SHP77 treated with DMSO at 0.1 percent for 48 hours (cell line): ENCODE results near the gene CHST14.

Source experiments
- DNase-seq: peaks from one replicate; lab custom pipeline; 2025; lab: John Stamatoyannopoulos, UW

CHST14 gene

DNA sequence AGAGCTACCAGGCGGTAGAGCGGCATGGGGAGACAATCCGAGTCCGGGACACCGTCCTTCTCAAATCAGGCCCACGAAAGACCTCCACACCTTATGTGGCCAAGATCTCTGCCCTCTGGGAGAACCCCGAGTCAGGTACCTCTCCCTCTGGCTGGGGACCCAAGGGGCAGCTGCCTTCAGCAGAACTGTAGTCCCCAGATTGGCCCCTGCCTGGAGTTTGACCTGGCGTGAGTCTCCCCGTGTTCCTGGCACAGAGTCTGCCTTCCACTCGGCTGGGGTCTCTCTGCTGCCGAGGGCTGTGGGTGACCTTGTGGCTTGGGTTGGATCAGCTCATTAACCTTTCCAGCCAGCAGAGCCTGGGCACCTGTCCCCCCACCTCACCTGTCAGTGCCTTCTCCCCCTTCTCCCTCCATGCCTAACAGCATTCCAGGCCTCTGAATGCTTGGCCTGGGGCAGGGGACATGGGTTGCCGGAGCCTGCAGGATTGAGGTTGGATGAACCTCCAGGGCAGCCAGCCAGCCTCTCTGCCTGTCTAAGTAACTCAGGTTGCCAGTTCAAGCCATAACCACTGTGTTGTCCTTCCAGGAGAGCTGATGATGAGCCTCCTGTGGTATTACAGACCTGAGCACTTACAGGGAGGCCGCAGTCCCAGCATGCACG is 6.8 kb upstream of the CHST14 start:
- DNase-seq: no peak

DNA sequence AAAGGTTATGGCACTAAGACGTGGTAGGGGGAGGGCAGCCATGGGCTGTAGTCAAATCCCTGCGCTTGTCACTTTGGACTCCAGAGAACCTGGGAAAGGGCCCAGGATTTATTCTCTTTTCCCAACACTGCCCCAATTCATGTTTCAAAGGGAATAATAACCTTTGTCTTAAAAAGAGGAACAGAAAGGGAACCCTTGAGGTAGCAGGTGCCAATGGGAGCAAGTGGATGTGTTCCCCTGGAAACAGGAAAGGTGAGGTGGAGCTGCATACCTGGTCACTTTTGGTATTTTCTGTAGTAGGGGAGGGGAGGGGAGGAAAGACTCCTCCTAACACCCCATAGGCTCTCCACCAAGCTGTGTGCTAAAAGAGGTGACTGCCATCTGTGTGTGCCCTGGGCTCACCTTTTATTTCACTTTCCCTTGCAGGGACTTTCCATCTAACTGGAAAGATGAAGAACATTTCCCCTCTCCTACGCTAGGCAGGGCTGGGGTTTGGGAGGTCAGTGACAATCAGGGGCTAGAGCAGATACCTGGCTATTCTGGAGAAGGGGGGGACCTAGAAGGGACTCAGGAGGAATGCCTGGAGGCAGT is 6.1 kb upstream of the CHST14 start:
- no peak for DNase-seq

DNA sequence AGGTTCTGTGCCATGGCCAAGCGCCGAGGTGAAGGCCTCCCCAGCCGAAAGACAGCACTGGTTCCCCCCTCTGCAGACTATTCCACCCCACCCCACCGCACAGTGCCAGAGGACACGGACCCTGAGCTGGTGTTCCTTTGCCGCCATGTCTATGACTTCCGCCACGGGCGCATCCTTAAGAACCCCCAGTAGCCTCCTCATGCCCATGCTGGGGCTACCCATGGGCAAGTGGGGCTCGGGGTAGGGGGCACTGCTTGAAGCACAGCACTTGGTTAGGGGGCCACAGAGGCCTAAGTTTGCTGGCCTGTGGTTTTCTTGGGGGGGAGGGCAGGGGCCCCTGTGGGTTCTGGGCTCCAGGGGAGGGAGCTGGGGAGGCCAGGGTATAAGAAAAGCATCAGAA is 4.8 kb upstream of the CHST14 start:
- no peak for DNase-seq

DNA sequence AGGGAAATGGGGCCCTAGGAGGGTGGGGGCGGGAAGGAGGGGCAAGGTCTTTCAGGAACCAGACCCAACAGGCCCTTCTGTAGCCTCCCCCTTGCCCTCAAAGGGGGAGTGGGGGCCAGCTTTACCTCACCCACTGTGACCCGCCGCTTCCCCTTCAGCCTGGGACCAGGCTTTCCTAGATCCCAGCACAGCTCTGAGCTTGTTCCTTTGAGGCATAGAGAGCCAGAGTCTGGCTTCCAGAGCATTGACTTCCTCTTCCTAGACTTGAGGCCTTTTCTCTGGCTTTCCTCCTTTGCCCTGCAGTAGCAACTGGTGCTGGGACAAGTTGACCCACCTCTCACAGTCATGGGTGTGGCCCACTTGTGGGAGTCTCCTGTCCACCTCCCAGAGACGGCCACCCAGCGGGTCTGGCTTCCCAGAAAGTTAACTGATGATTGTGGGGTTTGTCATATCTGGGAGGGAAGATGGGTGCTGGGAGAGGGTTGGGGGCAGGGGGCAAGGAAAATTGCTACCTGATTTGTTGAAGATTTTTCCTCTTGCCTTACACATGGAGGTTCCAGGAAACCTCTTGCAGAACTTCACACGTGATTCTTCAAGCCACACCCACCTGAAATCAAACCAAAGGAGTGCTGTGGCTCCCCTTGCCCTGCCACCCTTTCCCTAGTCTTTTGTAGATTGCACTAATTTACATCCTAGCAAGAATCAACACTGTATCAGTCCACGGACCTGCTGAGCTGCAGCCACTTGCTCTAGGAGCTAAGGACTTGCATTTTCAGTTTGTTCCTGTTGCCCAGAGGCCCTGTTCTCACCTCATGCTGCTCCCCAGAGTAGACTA is 4.1 kb upstream of the CHST14 start:
- no peak for DNase-seq

DNA sequence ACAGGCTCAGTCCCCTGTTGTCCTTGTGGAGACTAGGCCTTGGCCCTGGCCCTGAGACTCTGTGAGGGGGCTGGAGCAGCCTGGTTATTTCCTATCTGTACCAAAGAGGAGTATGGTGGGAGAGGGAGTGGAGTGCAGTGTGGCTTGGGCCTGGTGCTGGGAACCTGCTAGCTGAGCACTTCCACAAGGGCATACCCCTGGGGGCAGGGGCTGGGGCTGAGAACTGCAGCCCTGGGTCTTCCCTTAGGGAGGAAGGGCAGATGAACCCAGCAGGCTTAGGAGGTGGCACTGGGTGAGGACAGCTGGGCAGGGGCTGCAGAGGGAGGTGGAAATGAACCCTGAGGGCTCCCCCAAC is 3.5 kb upstream of the CHST14 start:
- DNase-seq: no peak

DNA sequence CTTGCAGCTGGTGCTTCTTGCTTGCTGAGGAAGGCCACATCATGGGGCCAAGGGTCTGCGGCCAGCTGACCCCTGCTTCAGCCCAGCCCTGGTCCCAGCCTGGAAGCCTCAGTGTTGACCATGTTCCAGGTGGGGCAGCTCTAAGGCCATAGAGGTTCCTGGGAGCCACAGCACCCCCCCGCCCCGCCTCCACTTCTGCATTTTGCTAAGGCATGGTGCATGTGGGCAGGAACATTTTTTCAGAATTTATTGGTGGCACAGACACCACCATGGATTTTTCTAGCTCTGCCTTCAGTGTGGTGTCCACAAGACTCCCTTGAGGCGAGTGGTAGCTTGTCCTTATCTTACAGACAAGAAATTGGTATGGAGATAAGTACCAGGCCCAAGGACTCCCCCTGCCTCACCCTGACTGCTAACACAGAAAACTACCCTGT is 1.9 kb upstream of the CHST14 start:
- DNase-seq: no peak

DNA sequence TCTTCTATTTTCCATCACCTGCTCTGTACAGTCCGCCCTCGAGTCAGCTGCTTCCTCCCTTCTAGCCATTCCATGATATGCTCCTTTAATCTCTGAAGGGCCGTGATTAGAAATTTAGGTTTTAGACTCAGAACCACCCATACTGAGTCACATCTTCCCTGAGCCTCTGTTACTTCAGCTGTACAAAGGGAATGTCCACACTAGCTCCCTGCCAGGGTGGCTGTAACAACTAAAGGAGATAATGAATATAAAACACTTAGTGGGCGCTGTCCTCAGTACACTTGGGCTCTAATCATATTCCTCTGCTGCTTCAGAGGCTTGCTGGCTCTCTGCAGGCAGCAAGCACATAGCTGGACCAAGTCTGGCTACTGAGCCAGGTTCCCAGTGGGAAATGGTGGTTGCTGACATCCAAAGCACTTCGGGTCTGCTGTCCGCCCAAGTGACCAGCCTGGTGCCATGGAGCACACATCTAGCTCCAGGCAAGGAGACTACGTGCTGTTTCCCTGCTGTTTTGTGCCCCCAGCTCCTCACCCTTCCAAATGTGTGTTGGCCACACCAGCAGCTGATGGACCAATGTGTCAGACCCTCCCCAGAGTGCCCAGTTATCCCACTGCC is 901 bp upstream of the CHST14 start:
- DNase-seq: no peak

DNA sequence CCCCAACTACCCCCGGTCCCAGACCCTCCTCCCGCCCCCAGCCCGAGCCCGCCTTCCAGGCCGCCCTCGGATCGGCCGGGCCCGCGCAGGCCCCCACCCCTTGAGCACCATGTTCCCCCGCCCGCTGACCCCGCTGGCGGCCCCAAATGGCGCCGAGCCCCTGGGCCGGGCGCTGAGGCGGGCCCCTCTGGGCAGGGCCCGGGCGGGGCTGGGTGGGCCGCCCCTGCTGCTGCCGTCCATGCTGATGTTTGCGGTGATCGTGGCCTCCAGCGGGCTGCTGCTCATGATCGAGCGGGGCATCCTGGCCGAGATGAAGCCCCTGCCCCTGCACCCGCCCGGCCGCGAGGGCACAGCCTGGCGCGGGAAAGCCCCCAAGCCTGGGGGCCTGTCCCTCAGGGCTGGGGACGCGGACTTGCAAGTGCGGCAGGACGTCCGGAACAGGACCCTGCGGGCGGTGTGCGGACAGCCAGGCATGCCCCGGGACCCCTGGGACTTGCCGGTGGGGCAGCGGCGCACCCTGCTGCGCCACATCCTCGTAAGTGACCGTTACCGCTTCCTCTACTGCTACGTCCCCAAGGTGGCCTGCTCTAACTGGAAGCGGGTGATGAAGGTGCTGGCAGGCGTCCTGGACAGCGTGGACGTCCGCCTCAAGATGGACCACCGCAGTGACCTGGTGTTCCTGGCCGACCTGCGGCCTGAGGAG is 472 bp downstream of the CHST14 start:
- DNase-seq: no peak

DNA sequence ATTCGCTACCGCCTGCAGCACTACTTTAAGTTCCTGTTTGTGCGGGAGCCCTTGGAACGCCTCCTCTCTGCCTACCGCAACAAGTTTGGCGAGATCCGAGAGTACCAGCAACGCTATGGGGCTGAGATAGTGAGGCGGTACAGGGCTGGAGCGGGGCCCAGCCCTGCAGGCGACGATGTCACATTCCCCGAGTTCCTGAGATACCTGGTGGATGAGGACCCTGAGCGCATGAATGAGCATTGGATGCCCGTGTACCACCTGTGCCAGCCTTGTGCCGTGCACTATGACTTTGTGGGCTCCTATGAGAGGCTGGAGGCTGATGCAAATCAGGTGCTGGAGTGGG is 995 bp downstream of the CHST14 start:
- no peak for DNase-seq

DNA sequence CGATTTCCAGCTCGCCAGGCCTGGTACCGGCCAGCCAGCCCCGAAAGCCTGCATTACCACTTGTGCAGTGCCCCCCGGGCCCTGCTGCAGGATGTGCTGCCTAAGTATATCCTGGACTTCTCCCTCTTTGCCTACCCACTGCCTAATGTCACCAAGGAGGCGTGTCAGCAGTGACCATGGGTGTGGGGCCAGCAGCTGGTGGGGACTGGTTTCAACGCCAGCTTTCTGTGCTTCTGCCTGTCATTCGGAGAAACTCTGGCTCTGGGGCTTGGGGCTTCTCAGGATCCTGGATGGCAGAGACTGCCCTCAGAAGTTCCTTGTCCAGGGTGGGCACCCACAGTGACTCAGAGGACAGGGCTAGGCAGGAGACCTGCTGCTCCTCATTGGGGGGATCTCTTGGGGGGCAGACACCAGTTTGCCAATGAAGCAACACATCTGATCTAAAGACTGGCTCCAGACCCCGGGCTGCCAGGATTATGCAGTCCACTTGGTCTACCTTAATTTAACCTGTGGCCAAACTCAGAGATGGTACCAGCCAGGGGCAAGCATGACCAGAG is 1.5 kb downstream of the CHST14 start:
- DNase-seq: no peak

DNA sequence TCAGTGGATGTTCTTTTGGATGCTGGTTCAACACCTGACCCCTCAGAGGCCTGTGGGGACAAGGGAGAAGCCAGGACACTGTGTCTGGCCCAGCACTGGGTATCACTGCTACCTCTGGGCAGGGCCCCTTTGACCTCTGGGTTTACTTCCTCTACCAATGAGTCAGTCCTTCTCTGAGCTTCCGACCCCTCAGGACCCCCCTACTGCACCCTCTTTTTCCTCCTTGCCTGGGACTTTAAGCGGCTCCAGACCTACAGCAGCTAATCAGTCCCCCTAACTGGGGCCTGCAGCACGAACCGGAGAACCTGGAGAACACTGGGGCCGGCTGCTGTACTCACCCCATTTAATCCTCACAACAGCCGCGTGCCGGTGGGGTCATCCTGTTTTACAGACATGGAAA is 3.8 kb downstream of the CHST14 start:
- no peak for DNase-seq

DNA sequence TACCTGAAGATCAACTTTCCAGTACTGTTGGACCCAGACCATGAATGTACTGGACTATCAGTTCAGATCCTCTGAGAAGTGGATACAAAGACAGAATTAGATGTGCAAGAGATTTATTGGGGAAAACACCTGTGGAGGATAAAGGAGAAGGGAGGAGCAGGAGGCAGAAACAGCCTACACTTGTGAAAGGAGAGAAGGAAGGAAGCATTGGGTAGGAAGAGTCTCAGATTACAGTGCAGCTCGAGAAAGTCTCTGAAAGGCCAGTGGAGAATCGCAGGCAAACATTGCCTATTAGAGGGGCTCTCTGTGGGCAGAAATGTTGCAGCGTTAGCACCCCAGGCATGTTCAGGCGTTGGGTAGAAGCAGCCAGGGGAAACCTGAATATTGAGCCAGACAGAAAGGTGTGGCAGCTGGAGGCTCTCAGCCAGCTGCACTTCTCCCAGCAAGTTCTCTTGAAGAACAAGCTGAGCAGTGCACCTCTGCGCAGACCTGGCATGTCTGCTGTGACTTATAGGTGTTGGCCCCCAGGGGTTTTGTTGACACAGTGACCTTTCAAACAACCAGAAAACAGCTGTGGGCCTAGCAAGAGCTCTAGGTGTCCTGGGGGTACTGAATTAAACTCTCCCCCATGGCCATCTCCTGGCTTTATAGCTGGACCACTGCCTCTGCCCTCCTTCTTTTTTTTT is 7.0 kb downstream of the CHST14 start:
- DNase-seq: no peak

DNA sequence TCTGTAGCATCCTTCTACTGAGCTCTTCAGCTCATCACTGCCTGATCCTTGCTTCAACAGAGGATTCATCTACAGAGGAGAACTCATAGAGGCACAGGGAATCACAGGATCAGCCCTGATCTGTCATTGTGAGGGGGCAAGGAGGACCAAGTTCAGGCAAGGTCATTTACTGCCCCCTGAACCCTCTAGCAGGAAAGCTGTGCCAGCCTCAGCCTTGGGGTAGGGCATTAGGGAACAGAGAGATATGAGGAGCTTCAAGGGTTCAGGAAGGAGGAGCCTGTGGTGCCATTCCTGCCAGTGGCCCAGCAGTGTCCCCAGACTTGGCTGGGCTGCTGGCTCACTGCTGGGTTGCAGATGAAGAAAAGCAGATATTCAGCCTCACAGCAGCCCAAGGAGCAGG is 8.2 kb downstream of the CHST14 start:
- no peak for DNase-seq

DNA sequence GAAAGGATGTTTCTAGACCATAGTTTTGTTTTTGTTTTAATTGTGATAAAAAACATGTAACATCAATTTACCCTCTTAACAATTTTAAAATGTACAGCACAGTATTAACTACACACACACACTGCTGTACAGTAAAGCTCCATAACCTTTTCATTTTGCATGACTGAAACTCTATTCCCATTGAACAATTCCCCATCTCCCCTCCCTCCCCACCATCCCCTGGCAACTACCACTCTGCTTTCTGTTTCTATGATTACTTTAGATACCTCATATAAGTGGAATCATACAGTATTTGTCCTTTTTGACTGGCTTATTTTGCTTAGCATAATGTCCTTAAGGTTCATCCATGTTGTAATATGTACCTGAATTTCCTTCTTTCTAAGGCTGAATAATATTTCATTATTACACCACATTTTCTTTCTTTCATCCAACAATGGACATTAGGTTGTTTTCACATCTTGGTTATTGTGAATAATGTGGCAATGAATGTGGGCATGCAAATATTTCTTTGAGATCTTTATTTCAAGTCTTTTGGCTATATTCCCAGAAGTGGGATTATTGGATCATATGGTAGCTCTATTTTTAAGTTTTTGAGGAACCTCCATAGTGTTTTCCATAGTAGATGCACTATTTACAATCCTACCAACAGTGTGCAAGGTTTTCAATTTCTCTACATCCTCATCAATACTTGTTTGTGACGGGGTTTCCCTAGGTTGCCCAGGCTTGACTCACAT is 10.7 kb downstream of the CHST14 start:
- no peak for DNase-seq

DNA sequence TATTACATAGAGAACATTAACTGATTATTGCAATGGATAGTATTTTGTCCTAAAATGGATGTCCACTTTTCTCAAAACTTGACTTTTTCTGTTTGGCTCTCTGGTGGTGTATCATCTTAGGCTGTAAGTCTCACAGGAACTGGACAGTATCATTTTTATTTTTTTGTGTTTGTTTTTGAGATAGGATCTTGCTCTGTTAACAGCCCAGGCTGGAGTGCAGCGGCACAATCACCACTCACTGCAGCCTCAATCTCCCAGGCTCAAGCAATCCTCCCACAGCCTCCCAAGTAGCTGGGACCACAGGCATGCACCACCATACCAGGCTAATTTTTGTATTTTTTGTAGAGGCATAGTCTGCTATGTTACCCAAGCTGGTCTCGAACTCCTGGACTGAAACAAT is 13.1 kb downstream of the CHST14 start:
- no peak for DNase-seq

DNA sequence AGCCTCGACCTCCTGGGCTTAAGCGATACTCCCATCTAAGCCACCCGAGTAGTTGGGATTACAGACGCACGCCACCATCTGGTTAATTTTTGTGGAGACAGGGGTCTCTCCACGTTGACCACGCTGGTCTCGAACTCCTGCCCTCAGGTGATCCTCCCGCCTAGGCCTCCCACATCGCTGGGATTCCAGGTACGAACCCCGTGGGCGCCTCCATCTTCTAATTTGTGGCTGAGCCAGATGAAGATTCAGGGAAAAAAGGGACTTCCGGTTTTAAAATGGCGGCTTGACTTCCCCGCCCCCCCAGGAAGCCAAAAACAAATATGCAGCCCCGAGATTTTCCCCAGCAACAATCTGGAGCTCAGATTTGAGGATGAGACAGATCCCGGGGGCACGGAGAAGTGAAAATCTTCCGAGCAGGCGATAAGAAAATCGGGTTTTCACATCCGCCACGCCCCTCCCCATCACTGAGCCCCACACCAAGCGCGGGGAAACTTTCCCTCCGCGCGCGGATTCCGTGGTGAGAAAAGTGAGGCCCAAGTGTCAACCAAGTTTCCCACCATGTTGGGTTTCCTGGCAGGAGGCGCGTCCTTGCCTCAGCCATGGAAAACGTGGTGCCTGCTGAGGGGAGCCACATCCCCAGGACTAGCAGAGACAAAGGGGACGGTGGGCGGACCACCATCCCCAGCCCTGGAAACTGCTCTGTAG is 15.4 kb downstream of the CHST14 start:
- no peak for DNase-seq

DNA sequence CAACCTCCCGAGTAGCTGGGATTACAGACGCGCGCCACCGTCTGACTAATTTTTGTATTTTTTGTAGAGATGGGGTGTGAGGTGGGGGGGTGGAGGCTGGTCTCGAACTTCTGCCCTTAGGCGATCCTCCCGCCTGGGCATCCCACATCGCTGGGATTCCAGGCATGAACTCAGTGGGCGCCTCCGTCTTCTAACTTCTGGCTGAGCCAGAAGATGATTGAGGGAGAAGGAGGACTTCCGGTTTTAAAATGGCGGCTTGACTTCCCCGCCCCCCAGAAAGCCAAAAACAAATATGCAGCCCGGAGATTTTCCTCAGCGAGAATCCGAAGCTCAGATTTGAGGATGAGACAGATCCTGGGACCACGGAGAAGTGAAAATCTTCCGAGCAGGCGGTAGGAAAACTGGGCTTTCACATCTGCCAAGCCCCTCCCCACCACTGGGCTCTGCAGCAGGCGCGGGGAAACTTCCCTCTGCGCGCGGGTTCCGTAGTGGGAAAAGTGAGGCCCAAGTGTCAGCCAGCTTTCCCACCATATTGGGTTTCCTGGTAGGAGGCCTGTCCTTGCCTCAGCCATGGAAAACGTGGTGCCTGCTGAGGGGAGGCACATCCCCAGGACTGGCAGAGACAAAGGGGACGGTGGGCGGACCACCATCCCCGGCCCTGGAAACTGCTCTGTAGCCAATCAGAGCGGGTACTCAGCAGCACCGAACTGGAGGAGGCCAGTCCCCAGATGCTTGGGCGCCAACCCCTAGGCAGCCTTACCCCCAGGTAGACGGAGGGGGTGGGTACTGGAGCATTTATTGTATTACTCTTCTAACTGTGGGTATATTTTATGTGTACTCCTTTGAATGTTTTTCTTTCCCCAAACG is 17.3 kb downstream of the CHST14 start:
- DNase-seq: no peak

DNA sequence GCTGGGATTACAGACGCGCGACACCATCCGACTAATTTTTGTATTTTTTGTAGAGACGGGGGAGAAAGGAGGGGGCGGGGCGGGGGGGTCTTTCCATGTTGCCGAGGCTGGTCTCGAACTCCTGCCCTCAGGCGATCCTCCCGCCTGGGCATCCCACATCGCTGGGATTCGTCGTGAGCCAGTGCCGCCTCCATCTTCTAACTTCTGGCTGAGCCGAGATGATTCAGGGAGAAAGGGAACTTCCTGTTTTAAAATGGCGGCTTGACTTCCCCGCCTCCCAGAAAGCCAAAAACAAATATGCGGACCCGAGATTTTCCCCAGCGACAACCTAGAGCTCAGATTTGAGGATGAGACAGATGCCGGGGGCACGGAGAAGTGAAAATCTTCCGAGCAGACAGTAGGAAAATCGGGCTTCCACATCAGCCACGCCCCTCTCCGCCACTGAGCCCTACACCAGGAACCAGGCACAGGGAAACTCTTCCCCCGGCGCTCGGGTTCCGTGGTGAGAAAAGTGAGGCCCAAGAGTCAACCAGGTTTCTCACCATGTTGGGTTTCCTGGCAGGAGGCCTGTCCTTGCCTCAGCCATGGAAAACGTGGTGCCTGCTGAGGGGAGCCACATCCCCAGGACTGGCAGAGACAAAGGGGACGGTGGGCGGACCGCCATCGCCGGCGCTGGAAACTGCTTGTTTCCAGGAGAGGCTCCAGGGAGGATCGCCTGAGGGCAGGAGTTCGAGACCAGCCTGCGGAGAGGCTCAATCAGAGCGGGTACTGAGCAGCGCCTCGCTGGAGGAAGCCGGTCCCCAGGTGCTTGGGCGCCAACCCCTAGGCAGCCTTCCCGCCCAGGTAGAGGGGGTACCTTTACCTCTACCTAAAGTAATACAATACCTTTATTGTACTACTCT is 18.7 kb downstream of the CHST14 start:
- DNase-seq: no peak
